Measurements from ENCODE around the gene SNX8. TPM values are rescaled to one million over a fixed set of nuclear protein-coding genes. Genes with fewer than 3 reads are reported as not detected.

Gene SNX8
- total and polyA plus RNA-seq, 9 of the 15 experiments (the other 6 are each of a cell fraction or from before 2014, with no cell fraction given): 2.7 to 51.6 (median 16.9) TPM

DNA sequence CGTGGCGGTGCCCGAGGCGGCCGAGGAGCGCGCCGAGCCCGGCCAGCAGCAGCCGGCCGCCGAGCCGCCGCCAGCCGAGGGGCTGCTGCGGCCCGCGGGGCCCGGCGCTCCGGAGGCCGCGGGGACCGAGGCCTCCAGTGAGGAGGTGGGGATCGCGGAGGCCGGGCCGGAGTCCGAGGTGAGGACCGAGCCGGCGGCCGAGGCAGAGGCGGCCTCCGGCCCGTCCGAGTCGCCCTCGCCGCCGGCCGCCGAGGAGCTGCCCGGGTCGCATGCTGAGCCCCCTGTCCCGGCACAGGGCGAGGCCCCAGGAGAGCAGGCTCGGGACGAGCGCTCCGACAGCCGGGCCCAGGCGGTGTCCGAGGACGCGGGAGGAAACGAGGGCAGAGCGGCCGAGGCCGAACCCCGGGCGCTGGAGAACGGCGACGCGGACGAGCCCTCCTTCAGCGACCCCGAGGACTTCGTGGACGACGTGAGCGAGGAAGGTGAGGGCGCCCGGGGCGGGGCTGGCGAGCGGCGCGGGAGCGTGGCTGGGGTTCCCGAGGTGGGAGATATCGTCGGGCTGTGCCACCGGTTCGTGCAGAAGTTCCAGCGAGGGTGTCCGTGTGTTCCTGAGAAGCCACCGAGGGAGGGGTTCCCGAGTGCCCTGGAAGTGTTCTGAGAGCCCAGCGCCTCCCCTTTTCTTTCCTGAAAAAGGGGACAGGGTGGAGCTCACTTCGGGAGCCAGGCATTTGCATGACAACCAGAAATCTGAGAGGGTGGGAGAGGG lies 40.9 kb upstream of the SNX8 start (continued):
- TF ChIP-seq, protein P1, sequence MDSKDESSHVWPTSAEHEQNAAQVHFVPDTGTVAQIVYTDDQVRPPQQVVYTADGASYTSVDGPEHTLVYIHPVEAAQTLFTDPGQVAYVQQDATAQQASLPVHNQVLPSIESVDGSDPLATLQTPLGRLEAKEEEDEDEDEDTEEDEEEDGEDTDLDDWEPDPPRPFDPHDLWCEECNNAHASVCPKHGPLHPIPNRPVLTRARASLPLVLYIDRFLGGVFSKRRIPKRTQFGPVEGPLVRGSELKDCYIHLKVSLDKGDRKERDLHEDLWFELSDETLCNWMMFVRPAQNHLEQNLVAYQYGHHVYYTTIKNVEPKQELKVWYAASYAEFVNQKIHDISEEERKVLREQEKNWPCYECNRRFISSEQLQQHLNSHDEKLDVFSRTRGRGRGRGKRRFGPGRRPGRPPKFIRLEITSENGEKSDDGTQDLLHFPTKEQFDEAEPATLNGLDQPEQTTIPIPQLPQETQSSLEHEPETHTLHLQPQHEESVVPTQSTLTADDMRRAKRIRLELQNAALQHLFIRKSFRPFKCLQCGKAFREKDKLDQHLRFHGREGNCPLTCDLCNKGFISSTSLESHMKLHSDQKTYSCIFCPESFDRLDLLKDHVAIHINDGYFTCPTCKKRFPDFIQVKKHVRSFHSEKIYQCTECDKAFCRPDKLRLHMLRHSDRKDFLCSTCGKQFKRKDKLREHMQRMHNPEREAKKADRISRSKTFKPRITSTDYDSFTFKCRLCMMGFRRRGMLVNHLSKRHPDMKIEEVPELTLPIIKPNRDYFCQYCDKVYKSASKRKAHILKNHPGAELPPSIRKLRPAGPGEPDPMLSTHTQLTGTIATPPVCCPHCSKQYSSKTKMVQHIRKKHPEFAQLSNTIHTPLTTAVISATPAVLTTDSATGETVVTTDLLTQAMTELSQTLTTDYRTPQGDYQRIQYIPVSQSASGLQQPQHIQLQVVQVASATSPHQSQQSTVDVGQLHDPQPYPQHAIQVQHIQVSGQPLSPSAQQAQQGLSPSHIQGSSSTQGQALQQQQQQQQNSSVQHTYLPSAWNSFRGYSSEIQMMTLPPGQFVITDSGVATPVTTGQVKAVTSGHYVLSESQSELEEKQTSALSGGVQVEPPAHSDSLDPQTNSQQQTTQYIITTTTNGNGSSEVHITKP (IDR thresholded peaks at IDR 0.05; ENCODE audit: partially characterized antibody): peak; percentile 40
- TF ChIP-seq, protein P2, sequence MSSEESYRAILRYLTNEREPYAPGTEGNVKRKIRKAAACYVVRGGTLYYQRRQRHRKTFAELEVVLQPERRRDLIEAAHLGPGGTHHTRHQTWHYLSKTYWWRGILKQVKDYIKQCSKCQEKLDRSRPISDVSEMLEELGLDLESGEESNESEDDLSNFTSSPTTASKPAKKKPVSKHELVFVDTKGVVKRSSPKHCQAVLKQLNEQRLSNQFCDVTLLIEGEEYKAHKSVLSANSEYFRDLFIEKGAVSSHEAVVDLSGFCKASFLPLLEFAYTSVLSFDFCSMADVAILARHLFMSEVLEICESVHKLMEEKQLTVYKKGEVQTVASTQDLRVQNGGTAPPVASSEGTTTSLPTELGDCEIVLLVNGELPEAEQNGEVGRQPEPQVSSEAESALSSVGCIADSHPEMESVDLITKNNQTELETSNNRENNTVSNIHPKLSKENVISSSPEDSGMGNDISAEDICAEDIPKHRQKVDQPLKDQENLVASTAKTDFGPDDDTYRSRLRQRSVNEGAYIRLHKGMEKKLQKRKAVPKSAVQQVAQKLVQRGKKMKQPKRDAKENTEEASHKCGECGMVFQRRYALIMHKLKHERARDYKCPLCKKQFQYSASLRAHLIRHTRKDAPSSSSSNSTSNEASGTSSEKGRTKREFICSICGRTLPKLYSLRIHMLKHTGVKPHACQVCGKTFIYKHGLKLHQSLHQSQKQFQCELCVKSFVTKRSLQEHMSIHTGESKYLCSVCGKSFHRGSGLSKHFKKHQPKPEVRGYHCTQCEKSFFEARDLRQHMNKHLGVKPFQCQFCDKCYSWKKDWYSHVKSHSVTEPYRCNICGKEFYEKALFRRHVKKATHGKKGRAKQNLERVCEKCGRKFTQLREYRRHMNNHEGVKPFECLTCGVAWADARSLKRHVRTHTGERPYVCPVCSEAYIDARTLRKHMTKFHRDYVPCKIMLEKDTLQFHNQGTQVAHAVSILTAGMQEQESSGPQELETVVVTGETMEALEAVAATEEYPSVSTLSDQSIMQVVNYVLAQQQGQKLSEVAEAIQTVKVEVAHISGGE (CRISPR knock-in tag; IDR thresholded peaks at IDR 0.05): peak in 1 of 3 experiments; percentile 34; a peak in 1 of 6 replicates
- TF ChIP-seq SIN3A (IDR thresholded peaks at IDR 0.05; ENCODE audit: borderline replicate concordance in 2 of 2, control insufficient read depth in 1 of 2, low read depth in 2 of 2, low read length in 2 of 2): peak; percentile 47 to 61; a peak in 2 of 4 replicates
- peak; percentile 28; the same call in 1 of the 2 replicates for TF ChIP-seq ZBTB7A (IDR thresholded peaks at IDR 0.05; ENCODE audit: borderline replicate concordance, control insufficient read depth, low read depth, low read length)
- TF ChIP-seq NFE2 (IDR thresholded peaks at IDR 0.05; ENCODE audit: low read depth): no peak
- TF ChIP-seq, protein P3, sequence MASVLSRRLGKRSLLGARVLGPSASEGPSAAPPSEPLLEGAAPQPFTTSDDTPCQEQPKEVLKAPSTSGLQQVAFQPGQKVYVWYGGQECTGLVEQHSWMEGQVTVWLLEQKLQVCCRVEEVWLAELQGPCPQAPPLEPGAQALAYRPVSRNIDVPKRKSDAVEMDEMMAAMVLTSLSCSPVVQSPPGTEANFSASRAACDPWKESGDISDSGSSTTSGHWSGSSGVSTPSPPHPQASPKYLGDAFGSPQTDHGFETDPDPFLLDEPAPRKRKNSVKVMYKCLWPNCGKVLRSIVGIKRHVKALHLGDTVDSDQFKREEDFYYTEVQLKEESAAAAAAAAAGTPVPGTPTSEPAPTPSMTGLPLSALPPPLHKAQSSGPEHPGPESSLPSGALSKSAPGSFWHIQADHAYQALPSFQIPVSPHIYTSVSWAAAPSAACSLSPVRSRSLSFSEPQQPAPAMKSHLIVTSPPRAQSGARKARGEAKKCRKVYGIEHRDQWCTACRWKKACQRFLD (CRISPR knock-in tag; IDR thresholded peaks at IDR 0.05): no peak
- TF ChIP-seq ERF (CRISPR knock-in tag; IDR thresholded peaks at IDR 0.05): 0 out of 2 replicates have a peak, but pooled peaks have one; percentile 19
- 0 out of 2 replicates have a peak, but pooled peaks have one; percentile 5 for TF ChIP-seq STAG1 (CRISPR knock-in tag; IDR thresholded peaks at IDR 0.05; ENCODE audit: borderline replicate concordance)
- TF ChIP-seq FOXK1 (CRISPR knock-in tag; IDR thresholded peaks at IDR 0.05; ENCODE audit: borderline replicate concordance): 0 out of 2 replicates have a peak, but pooled peaks have one; percentile 40
- TF ChIP-seq KLF13 (tag; IDR thresholded peaks at IDR 0.05; ENCODE audit: borderline replicate concordance, low read depth): no peak
- no peak for TF ChIP-seq CHAMP1 (IDR thresholded peaks at IDR 0.05)
- peak; percentile 87 for TF ChIP-seq RBBP5 (IDR thresholded peaks at IDR 0.05; ENCODE audit: borderline replicate concordance, insufficient read depth, low read length, poor library complexity, severe bottlenecking)
- 0 out of 2 replicates have a peak, but pooled peaks have one; percentile 66 for TF ChIP-seq SIN3B (IDR thresholded peaks at IDR 0.05; ENCODE audit: low read depth)

All from K562 (cell line).